Measurements from ENCODE around the gene PCDHB1. TPM values are rescaled to one million over a fixed set of nuclear protein-coding genes. Genes with fewer than 3 reads are reported as not detected.

Gene PCDHB1
- total RNA-seq, 2 experiments from 2014 or later: not detected

DNA sequence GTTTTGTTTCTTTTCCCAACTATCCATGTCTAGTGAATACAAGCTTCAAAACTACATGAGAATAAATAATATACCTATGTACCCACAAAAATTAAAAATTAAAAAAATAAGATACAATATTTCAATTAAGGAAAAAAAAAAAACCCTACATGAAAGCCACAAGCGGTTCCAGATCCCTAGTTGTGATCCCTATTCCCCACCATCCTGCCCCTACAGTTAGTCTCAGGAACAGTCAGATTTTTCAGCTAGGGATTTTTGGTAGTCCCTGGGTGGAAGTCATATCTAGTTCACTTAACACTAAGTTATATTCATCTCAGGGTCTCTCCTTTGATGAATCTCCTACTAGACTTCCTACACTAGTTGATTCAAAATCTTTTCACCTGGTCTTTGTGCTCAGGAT is 18.5 kb upstream of the PCDHB1 start:
- Mint-ChIP-seq H3K27ac (no peak overlapping the region), H3K4me1 (ENCODE audit: low read depth) (no peaks in the 10 kb centered on the region), H3K36me3 (ENCODE audit: low read depth) (no peaks in the 10 kb centered on the region), H3K27me3 (peaks cover 4% of the 10 kb centered on the region), H3K9me3 (no peaks in the 10 kb centered on the region), H3K4me3 (no peak overlapping the region)
- Histone ChIP-seq H3K27ac (ENCODE audit: low read depth in 1 of 2, low read length in 2 of 2) (no peak overlapping the region), H3K9me3 (ENCODE audit: control insufficient read depth in 1 of 2, insufficient read depth in 1 of 2, low read length in 2 of 2) (no peaks in the 10 kb centered on the region), H3K4me3 (ENCODE audit: low read length) (no peak overlapping the region), H3K27me3 (ENCODE audit: control insufficient read depth in 1 of 2, insufficient read depth in 2 of 2, low read length in 2 of 2) (peaks cover 0 to 3% of the 10 kb centered on the region in 2 experiments), H3K4me1 (ENCODE audit: insufficient read depth, low read length) (no peaks in the 10 kb centered on the region), H3K36me3 (ENCODE audit: insufficient read depth, low read length) (no peaks in the 10 kb centered on the region)
- DNase-seq: no peak
- TF ChIP-seq, protein P1, sequence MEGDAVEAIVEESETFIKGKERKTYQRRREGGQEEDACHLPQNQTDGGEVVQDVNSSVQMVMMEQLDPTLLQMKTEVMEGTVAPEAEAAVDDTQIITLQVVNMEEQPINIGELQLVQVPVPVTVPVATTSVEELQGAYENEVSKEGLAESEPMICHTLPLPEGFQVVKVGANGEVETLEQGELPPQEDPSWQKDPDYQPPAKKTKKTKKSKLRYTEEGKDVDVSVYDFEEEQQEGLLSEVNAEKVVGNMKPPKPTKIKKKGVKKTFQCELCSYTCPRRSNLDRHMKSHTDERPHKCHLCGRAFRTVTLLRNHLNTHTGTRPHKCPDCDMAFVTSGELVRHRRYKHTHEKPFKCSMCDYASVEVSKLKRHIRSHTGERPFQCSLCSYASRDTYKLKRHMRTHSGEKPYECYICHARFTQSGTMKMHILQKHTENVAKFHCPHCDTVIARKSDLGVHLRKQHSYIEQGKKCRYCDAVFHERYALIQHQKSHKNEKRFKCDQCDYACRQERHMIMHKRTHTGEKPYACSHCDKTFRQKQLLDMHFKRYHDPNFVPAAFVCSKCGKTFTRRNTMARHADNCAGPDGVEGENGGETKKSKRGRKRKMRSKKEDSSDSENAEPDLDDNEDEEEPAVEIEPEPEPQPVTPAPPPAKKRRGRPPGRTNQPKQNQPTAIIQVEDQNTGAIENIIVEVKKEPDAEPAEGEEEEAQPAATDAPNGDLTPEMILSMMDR (IDR thresholded peaks at IDR 0.05): no peak
- CTCF ChIA-PET: no interaction called here
- POLR2A ChIA-PET: no interaction called here
- intact Hi-C loops (cut with DNase I, micrococcal nuclease): no loop called here
- no peak for ATAC-seq (ENCODE audit: poor library complexity)

DNA sequence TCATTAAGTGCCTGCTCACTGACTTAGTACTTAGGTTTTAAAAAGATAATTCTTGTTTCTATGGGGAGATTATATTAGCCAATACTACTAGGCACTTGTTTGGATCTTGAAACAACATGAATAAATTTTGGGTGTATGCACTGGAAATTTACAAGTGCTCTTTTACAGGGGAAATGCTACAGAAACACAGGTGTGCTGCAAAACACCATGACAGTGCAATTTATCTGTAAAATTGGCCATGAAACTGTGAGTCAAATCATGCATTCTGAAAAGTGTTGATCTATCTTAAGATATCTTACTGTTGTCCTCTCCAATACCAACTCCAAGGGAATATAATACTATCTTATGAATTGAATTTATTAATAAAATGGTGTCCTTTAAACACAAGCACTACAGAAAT is 12.1 kb upstream of the PCDHB1 start:
- Mint-ChIP-seq H3K4me3 (no peak overlapping the region), H3K27ac (no peak overlapping the region), H3K27me3 (peaks cover 21% of the 10 kb centered on the region), H3K36me3 (ENCODE audit: low read depth) (no peaks in the 10 kb centered on the region), H3K4me1 (ENCODE audit: low read depth) (no peaks in the 10 kb centered on the region), H3K9me3 (no peaks in the 10 kb centered on the region)
- TF ChIP-seq, protein P1 (IDR thresholded peaks at IDR 0.05): no peak
- intact Hi-C loops (cut with DNase I, micrococcal nuclease): no loop called here
- H3K27ac ChIP-seq (ENCODE audit: low read depth in 1 of 2, low read length in 2 of 2): no peak overlapping the region
- H3K27me3 ChIP-seq (ENCODE audit: control insufficient read depth in 1 of 2, insufficient read depth in 2 of 2, low read length in 2 of 2): peaks cover 3 to 11% of the 10 kb centered on the region in 2 experiments
- no peak for DNase-seq
- no peak for ATAC-seq (ENCODE audit: poor library complexity)
- H3K36me3 ChIP-seq (ENCODE audit: insufficient read depth, low read length): no peaks in the 10 kb centered on the region
- H3K4me1 ChIP-seq (ENCODE audit: insufficient read depth, low read length): peaks cover 7% of the 10 kb centered on the region
- ChIA-PET CTCF (no interaction called here), POLR2A (no interaction called here)
- H3K4me3 ChIP-seq (ENCODE audit: low read length): no peak overlapping the region
- peaks cover 12 to 18% of the 10 kb centered on the region in 2 experiments for H3K9me3 ChIP-seq (ENCODE audit: control insufficient read depth in 1 of 2, insufficient read depth in 1 of 2, low read length in 2 of 2)

DNA sequence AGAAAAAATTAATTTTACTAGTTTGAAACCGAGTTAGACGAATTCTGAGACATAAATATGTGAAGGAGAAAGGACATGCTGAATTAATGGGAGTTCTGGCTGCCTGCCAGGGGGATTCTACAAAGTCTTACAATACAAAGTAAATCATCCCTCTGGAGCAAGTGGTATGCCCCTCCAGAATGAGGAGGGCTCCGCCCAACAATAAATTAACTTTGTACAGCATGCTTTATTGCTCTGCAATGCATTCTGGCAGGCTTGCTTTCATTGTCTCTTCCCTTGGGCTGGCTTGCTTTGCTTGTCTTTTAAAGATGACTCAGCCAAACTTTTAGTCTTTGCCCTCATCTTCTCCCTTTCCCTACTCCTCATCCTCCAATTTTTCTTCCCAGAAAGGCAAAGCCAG is 11.7 kb upstream of the PCDHB1 start:
- no peak for ATAC-seq (ENCODE audit: poor library complexity)
- no peak overlapping the region for H3K4me3 Mint-ChIP-seq
- CTCF ChIA-PET: no interaction called here

More for the DNA sequence above, 11.7 kb upstream of the PCDHB1 start:
- POLR2A ChIA-PET: no interaction called here
- TF ChIP-seq, protein P1 (IDR thresholded peaks at IDR 0.05): no peak
- no peaks in the 10 kb centered on the region for H3K9me3 Mint-ChIP-seq
- H3K4me1 Mint-ChIP-seq (ENCODE audit: low read depth): no peaks in the 10 kb centered on the region
- no peaks in the 10 kb centered on the region for H3K36me3 ChIP-seq (ENCODE audit: insufficient read depth, low read length)
- H3K27ac ChIP-seq (ENCODE audit: low read depth in 1 of 2, low read length in 2 of 2): no peak overlapping the region
- intact Hi-C loops (cut with DNase I, micrococcal nuclease): no loop called here
- peaks cover 26% of the 10 kb centered on the region for H3K27me3 Mint-ChIP-seq
- no peak overlapping the region for H3K4me3 ChIP-seq (ENCODE audit: low read length)
- peaks cover 3 to 11% of the 10 kb centered on the region in 2 experiments for H3K27me3 ChIP-seq (ENCODE audit: control insufficient read depth in 1 of 2, insufficient read depth in 2 of 2, low read length in 2 of 2)
- H3K4me1 ChIP-seq (ENCODE audit: insufficient read depth, low read length): peaks cover 7% of the 10 kb centered on the region
- peaks cover 12 to 18% of the 10 kb centered on the region in 2 experiments for H3K9me3 ChIP-seq (ENCODE audit: control insufficient read depth in 1 of 2, insufficient read depth in 1 of 2, low read length in 2 of 2)
- DNase-seq: no peak
- H3K36me3 Mint-ChIP-seq (ENCODE audit: low read depth): no peaks in the 10 kb centered on the region
- H3K27ac Mint-ChIP-seq: no peak overlapping the region
